Stimulated activated CD8-positive, alpha-beta memory T cell treated with anti-CD3 and anti-CD28 coated beads, Interleukin-12 subunit alpha, Interleukin-12 subunit beta, amount 100 ng/mL, for 4 hours (primary cell): ENCODE data around the gene SLC22A14.
"Not testable (repeated sequence)": the region's sequence is repeated elsewhere in the genome, so short reads cannot be mapped to it uniquely, and the experiment has no call there.

Experiments used
- DNase-seq: peaks from one replicate; pipeline ENCODE4 v3.0.0-alpha.2; 2020; ENCODE audit warnings: low read depth

SLC22A14 gene

GRCh38 chr3:38270606-38271005 is 11.5 kb upstream of the SLC22A14 start:
- DNase-seq, result no peak

GRCh38 chr3:38271553-38271952 is 10.5 kb upstream of the SLC22A14 start:
- DNase-seq, result no peak

DNA sequence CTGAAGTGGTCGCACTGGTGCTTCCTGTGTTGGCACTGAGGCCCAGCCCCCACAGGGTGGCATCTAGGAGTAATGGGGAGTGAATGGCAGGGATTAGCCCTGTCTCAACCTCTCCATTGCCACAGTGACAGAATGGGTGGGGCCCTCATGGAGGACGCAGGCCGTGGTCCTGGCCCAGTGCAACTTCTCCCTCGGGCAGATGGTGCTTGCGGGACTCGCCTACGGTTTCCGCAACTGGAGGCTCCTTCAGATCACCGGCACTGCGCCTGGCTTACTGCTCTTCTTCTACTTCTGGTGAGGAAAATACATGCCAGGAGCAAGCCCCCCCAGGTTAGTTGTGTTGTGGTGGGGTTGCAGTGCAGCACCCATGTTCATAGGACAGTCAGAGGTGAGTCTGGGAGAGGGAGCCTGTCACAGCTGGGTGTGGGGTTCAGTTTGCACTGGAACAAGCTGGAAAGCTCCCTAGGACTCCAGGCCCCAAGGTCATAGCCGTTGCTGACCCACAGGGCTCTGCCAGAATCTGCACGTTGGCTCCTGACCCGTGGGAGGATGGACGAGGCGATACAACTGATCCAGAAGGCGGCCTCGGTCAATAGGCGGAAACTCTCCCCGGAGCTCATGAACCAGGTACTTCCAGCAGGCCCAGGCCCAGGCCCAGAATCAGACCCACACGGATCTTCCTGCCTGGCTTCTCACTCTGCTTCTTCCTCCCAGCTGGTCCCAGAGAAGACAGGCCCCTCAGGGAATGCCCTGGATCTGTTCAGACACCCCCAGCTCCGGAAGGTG is 7.0 kb upstream of the SLC22A14 start:
- no peak for DNase-seq

GRCh38 chr3:38275658-38276057 is 6.4 kb upstream of the SLC22A14 start:
- DNase-seq, result no peak

GRCh38 chr3:38276081-38276916 is 5.8 kb upstream of the SLC22A14 start:
- DNase-seq, result no peak

DNA sequence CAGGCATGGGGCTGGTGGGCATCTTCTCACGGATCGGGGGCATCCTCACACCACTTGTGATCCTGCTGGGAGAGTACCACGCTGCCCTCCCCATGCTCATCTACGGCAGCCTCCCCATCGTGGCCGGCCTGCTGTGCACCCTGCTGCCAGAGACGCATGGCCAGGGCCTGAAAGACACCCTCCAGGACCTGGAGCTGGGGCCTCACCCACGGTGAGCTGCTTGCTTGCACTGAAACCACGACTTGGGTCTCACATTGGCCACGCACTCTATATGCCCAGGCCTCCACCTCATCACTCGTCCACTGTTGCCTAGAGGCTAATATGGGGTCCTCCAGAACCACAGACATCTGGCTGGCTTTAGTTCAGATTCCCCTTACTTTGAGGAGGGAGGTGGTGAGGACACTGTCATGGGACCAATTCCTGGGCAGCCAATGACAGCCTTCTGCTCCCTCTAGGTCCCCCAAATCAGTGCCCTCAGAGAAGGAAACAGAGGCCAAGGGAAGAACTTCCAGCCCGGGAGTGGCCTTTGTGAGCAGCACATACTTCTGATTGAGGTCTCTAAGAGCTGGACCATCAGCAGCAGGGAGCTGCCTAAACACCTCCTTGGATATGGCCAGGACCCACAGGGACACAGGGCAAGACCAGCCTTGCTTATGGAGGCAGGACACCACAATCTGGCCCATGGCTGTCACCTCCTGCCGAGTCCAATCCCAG is 5.0 kb upstream of the SLC22A14 start:
- no peak for DNase-seq

GRCh38 chr3:38278841-38279240 is 3.3 kb upstream of the SLC22A14 start:
- DNase-seq, result no peak

GRCh38 chr3:38283810-38284755 is 2.0 kb downstream of the SLC22A14 start:
- DNase-seq, result no peak

GRCh38 chr3:38284756-38285150 is 2.7 kb downstream of the SLC22A14 start:
- DNase-seq, result no peak

- not testable (repeated sequence) for DNase-seq
Observed at GRCh38 chr3:38289286-38290217, 7.5 kb downstream of the SLC22A14 start.

DNA sequence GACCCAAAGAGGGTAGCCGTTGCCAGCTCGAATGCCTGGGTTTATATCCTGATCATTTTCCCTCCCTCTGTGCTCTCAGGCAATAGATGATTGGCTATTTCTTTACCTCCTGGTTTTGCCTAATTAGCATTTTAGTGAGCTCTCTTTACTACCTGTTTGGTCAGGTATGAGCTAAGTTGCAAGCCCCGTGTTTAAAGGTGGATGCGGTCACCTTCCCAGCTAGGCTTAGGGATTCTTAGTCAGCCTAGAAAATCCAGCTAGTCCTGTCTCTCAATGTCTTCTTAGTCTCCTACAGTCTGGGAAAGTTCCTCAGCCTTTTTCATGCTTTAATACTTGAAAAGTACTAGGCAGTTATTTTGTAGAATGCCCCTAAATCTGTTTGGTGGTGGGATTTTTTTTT is 15.0 kb downstream of the SLC22A14 start:
- DNase-seq, result not testable (repeated sequence)

GRCh38 chr3:38297537-38297936 is 15.4 kb downstream of the SLC22A14 start:
- no peak for DNase-seq

GRCh38 chr3:38297947-38298711 is 16.0 kb downstream of the SLC22A14 start:
- no peak for DNase-seq

DNA sequence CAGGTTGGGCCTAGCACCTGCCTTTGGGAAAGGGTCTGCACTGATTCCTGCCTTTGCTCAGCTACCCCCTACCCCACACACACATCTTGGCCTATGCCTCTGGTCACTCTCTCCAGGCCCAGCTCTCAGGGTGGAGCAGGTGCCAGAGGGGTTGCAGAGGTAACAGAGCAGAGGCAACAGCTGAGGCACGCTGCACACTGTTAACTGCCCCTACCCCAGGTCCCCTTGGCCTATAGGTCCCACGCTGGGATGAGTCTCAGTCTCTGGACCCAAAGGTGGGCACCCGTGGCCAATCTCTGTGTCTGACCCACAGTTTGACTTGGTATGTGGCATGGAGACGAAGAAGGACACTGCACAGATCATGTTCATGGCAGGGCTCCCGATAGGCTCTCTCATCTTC is 24.8 kb downstream of the SLC22A14 start:
- no peak for DNase-seq

- no peak for DNase-seq
Observed at GRCh38 chr3:38307599-38307998, 25.5 kb downstream of the SLC22A14 start.

DNA sequence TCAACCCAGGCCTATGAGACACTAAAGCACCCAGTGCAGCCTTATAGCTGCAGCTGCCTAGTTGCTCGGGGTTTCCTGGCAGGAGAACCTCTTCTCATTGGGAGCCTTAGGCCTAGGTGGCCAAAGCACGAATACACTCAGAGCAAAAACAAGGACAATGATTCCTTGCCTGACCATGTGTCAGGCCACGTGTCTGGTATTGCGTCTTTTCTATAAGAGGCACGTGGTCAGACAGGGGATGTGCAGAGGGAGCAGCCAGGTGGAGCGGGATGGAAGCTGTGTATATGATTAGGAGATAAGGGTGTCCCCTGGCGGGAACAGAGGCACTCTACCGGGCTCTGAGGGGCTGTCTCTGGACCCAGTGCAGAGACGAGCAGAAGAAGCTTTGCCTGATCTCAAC is 26.4 kb downstream of the SLC22A14 start:
- no peak for DNase-seq

- no peak for DNase-seq
Observed at GRCh38 chr3:38311476-38311875, 29.4 kb downstream of the SLC22A14 start.

- DNase-seq, result no peak
Observed at GRCh38 chr3:38311941-38312340, 29.8 kb downstream of the SLC22A14 start.

GRCh38 chr3:38312356-38312755 is 30.3 kb downstream of the SLC22A14 start:
- DNase-seq, result no peak

- DNase-seq, result no peak
Observed at GRCh38 chr3:38313263-38313662, 31.2 kb downstream of the SLC22A14 start.
